Natural killer cell (primary cell): Measurements from ENCODE around the gene RUNX1. TPM values are rescaled to one million over a fixed set of nuclear protein-coding genes. Genes with fewer than 3 reads are reported as not detected.
"Not testable (repeated sequence)": the region's sequence is repeated elsewhere in the genome, so short reads cannot be mapped to it uniquely, and the experiment has no call there.

Source experiments
- ATAC-seq, 3 donors: fragments of 150-1000 bp in 2 of 3; fragments of 200-7000 bp in 1 of 3; cut with Tn5 transposase; 1 replicate in 1 of 3; 2 replicates in 2 of 3; pipeline ENCODE4 v1.10.0; 2021; ENCODE audit warnings: mild to moderate bottlenecking in 2 of 3, moderate library complexity in 2 of 3
- DNase-seq, 2 donors: peaks; one replicate each; pipeline versions ENCODE4 v3.0.0 to v3.0.0-alpha.2; 2013 to 2021; ENCODE audit warnings: mixed read lengths in 1 of 2
- H3K27ac ChIP-seq: one replicate; pipeline ENCODE4 v1.5.1; 2013; ENCODE audit warnings: mild to moderate bottlenecking, low read length
- H3K27me3 ChIP-seq: one replicate; pipeline ENCODE4 v1.6.1; 2013; ENCODE audit warnings: low read length; ENCODE audit not compliant: control insufficient read depth, insufficient read depth
- H3K36me3 ChIP-seq: one replicate; pipeline ENCODE4 v1.6.1; 2013; ENCODE audit warnings: low read length; ENCODE audit not compliant: control insufficient read depth, insufficient read depth
- H3K4me1 ChIP-seq: one replicate; pipeline ENCODE4 v1.6.1; 2013; ENCODE audit warnings: low read length; ENCODE audit not compliant: control insufficient read depth, insufficient read depth
- H3K4me3 ChIP-seq: one replicate; pipeline ENCODE4 v1.5.1; 2013; ENCODE audit warnings: low read length
- H3K9me3 ChIP-seq: one replicate; pipeline ENCODE4 v1.6.1; 2013; ENCODE audit warnings: low read length; ENCODE audit not compliant: control insufficient read depth, insufficient read depth
- H3K27ac Mint-ChIP-seq, 2 donors: one replicate each; pipeline ENCODE4 v1.8.0; 2022; ENCODE audit warnings: mild to moderate bottlenecking in 2 of 2, mixed read lengths in 2 of 2, moderate library complexity in 1 of 2
- H3K27me3 Mint-ChIP-seq, 2 donors: one replicate each; pipeline ENCODE4 v1.8.0; 2022; ENCODE audit warnings: low read depth in 2 of 2, mixed read lengths in 2 of 2
- H3K36me3 Mint-ChIP-seq: one replicate; pipeline ENCODE4 v1.8.0; 2022; ENCODE audit warnings: mixed read lengths
- H3K4me1 Mint-ChIP-seq, 2 donors: one replicate each; pipeline ENCODE4 v1.8.0; 2022; ENCODE audit warnings: mixed read lengths in 2 of 2
- H3K4me3 Mint-ChIP-seq: one replicate; pipeline ENCODE4 v1.8.0; 2022; ENCODE audit warnings: mild to moderate bottlenecking, moderate library complexity, mixed read lengths
- H3K9me3 Mint-ChIP-seq, 2 donors: one replicate each; pipeline ENCODE4 v1.8.0; 2022; ENCODE audit warnings: mixed read lengths in 2 of 2
- WGBS: methylation state at CpG from one replicate; pipeline ENCODE4 v1.1.7; 2013; ENCODE audit warnings: missing lambda C conversion rate; ENCODE audit not compliant: insufficient coverage; 5-methylcytosine and 5-hydroxymethylcytosine counted together
- intact Hi-C: fragments of 100-400 bp; cut with micrococcal nuclease; formaldehyde crosslinking; loops from one replicate; pipeline ENCODE4 v1.14.2; 2022
- total RNA-seq, 4 donors: library from RNA; stranded (reverse); fragments of 120-200 nt in 1 of 4; gene quantifications; one replicate each; pipeline versions ENCODE4 v1.2.3 to v1.2.4, GENCODE V29; 2013 to 2022
- TF ChIP-seq, protein P1 (sequence below): fragments of 200-600 bp; IDR thresholded peaks from one replicate; pipeline ENCODE4 v1.8.0; 2022; ENCODE audit warnings: antibody characterized with exemption

Gene RUNX1
- total RNA-seq, 3 donors from 2014 or later (not counting 1 experiment from before 2014, with no cell fraction given), result 62.1 to 171 (median 98.2) TPM

DNA sequence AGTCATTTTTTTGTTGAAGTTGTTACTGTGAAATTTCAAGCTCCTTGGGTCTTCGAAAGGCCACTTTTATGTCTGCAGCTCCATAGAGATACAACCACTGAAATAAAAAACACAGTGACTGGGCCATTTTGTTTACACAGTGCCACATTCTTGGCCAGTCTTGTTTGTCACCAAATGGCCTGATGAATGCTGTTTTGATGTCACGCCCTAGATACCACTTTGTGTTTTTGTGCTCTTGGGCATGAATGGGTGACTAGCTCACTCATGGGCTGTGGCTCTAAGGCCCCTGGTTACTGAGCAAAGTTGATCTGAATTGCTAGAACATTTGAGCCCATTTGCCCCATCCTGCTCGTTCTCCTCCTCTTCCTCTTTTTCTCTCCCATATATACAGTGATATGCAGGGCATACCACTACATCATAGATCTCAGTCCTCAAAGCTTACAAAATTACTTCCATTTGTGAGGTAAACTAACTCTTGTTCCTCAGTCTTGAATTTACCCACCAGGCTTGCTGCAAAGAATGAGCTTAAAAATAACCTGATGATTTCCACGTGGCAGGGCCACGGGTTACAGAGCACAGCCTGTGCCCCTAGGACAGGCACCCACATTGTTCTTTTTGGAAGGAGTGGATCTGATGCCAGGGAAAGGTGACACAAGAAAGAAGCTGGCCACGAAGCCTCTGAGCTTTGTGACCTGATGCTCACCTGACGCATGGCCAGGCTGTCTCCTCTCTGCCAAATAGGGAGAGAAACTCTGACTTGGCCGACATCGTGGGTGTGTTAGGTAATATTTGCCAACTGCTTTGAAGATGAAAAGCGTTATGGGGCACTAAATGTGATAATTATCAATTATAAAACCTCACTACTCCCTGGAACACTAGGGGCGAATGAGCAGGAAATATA is 92.4 kb downstream of the RUNX1 start:
- Histone ChIP-seq H3K27me3 (no peaks in the 10 kb centered on the region), H3K36me3 (peaks cover 2% of the 10 kb centered on the region), H3K9me3 (no peaks in the 10 kb centered on the region), H3K4me1 (peaks cover 6% of the 10 kb centered on the region), H3K4me3 (no peak overlapping the region), H3K27ac (no peak overlapping the region)
- intact Hi-C loops, result no loop called here
- Mint-ChIP-seq H3K36me3 (no peaks in the 10 kb centered on the region), H3K27ac (peak overlapping the region in 1 of 2 donors; percentile 34), H3K27me3 (no peaks in the 10 kb centered on the region), H3K4me1 (peaks cover 69 to 75% of the 10 kb centered on the region in 2 donors), H3K9me3 (no peaks in the 10 kb centered on the region), H3K4me3 (no peak overlapping the region)
- ATAC-seq, result peak in 1 of 3 donors; percentile 60
- TF ChIP-seq, protein P1, sequence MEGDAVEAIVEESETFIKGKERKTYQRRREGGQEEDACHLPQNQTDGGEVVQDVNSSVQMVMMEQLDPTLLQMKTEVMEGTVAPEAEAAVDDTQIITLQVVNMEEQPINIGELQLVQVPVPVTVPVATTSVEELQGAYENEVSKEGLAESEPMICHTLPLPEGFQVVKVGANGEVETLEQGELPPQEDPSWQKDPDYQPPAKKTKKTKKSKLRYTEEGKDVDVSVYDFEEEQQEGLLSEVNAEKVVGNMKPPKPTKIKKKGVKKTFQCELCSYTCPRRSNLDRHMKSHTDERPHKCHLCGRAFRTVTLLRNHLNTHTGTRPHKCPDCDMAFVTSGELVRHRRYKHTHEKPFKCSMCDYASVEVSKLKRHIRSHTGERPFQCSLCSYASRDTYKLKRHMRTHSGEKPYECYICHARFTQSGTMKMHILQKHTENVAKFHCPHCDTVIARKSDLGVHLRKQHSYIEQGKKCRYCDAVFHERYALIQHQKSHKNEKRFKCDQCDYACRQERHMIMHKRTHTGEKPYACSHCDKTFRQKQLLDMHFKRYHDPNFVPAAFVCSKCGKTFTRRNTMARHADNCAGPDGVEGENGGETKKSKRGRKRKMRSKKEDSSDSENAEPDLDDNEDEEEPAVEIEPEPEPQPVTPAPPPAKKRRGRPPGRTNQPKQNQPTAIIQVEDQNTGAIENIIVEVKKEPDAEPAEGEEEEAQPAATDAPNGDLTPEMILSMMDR, result no peak
- 88% methylated on average over 8 of the region's 11 CpGs for WGBS
- no peak for DNase-seq

DNA sequence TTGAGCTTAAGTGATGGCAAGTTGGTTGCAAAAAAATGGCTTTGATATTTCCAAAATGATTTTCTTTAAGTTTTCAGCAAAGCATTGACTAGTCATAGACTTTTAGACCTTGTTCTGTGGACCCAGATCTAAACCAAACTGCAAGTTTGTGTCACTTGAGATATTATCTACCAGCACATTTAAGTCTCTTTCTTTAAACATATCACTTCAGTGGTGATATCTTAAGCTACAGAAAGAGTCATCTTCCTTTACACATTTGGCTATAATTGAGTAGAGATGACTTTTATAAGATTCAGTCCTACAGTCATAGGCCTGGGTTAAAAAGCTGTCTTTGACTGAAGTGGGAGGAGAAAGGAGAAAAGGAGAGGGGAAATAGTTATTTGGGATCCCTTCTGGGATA is 95.2 kb downstream of the RUNX1 start:
- H3K4me1 Mint-ChIP-seq, result peaks cover 55 to 60% of the 10 kb centered on the region in 2 donors
- no peak overlapping the region for H3K27ac ChIP-seq
- no peaks in the 10 kb centered on the region for H3K27me3 Mint-ChIP-seq
- ATAC-seq, result no peak
- TF ChIP-seq, protein P1, result no peak
- H3K4me1 ChIP-seq, result peaks cover 6% of the 10 kb centered on the region
- no peaks in the 10 kb centered on the region for H3K9me3 ChIP-seq
- no peak overlapping the region for H3K4me3 ChIP-seq
- peak overlapping the region in 1 of 2 donors; percentile 41 for H3K27ac Mint-ChIP-seq
- intact Hi-C loops, result no loop called here
- DNase-seq, result no peak
- no peaks in the 10 kb centered on the region for H3K9me3 Mint-ChIP-seq
- no peaks in the 10 kb centered on the region for H3K27me3 ChIP-seq
- peaks cover 2% of the 10 kb centered on the region for H3K36me3 ChIP-seq
- H3K4me3 Mint-ChIP-seq, result no peak overlapping the region
- no peaks in the 10 kb centered on the region for H3K36me3 Mint-ChIP-seq

DNA sequence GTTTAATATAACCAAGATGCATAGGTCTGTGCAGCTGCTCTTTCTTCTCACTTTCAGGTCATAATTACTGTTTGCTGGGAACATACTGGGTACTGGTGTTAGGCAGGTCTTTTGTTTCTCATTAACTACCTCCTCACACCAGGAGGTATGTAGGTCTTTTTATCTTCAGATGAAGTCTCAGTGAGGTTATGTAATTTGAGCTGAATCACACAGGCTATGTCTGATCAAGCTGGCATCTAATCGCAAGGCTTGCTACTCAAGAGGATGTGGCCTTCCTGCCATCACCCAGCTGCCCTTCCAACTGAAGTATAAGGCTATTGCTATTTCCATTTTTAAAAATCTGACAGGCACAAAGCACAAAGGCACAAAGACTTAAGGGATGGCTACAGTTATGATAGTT is 96.4 kb downstream of the RUNX1 start:
- DNase-seq, result peak in 1 of 2 donors; percentile 13
- 13% methylated on average over 1 of the region's 1 CpG for WGBS
- Histone ChIP-seq H3K4me3 (no peak overlapping the region), H3K4me1 (peaks cover 6% of the 10 kb centered on the region), H3K9me3 (no peaks in the 10 kb centered on the region), H3K36me3 (peaks cover 2% of the 10 kb centered on the region), H3K27me3 (no peaks in the 10 kb centered on the region), H3K27ac (no peak overlapping the region)
- no peaks in the 10 kb centered on the region for H3K9me3 Mint-ChIP-seq
- peak overlapping the region in 1 of 2 donors; percentile 22 for H3K27ac Mint-ChIP-seq
- peaks cover 48 to 54% of the 10 kb centered on the region in 2 donors for H3K4me1 Mint-ChIP-seq
- no peaks in the 10 kb centered on the region for H3K27me3 Mint-ChIP-seq
- no peak overlapping the region for H3K4me3 Mint-ChIP-seq
- no peaks in the 10 kb centered on the region for H3K36me3 Mint-ChIP-seq
- ATAC-seq, result peak in 2 of 3 donors; percentile 45 to 52
- intact Hi-C loops, result no loop called here
- TF ChIP-seq, protein P1, result no peak

DNA sequence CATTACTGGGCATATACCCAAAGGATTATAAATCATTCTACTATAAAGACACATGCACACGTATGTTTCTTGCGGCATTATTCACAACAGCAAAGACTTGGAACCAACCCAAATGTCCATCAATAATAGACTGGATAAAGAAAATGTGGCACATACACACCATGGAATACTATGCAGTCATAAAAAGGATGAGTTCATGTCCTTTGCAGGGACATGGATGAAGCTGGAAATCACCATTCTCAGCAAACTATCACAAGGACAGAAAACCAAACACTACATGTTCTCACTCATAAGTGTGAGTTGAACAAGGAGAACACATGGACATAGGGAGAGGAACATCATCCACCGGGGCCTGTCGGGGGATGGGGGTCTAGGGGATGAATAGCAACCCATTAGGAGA is 97.2 kb downstream of the RUNX1 start:
- 96% methylated on average over 4 of the region's 4 CpGs for WGBS
- H3K9me3 Mint-ChIP-seq, H3K27me3 Mint-ChIP-seq, H3K36me3 ChIP-seq, H3K4me3 Mint-ChIP-seq, intact Hi-C loops, DNase-seq, H3K27ac Mint-ChIP-seq, H3K27me3 ChIP-seq, H3K4me3 ChIP-seq, H3K36me3 Mint-ChIP-seq, H3K27ac ChIP-seq, H3K9me3 ChIP-seq, H3K4me1 ChIP-seq, ATAC-seq: not testable (repeated sequence)
- H3K4me1 Mint-ChIP-seq, result peaks cover 53 to 54% of the 10 kb centered on the region in 2 donors
